ENCODE data around the gene CA5B.
"Not testable (repeated sequence)": the region's sequence is repeated elsewhere in the genome, so short reads cannot be mapped to it uniquely, and the experiment has no call there.

The CA5B gene

DNA sequence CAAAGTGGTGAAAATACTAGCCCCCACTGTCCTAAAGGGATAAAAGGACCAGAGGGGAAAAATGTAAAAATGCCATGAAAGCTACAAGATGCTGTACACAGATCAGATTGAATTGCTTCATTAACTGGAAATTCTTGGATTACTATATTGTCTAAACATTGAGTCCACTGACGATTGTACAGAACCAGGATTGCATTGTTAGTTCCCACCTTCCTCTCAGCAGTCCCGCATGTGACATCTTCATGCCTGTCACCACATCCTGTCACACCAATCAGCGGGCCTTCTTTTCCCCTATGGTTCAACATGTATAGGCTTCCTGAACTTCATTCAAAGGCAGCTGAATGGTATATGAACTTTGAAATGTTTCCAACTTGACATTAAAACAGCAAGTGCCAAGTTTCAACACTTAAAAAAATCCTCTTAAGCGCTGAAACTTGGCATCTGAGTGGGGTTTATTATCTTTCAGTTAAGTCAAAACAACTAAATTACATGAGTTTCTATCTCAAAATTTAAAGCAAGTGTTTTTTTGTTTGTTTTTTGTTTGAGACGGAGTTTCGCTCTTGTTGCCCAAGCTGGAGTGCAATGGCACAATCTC, 76.8 kb downstream of the CA5B start:
- DNase-seq = no peak

DNA sequence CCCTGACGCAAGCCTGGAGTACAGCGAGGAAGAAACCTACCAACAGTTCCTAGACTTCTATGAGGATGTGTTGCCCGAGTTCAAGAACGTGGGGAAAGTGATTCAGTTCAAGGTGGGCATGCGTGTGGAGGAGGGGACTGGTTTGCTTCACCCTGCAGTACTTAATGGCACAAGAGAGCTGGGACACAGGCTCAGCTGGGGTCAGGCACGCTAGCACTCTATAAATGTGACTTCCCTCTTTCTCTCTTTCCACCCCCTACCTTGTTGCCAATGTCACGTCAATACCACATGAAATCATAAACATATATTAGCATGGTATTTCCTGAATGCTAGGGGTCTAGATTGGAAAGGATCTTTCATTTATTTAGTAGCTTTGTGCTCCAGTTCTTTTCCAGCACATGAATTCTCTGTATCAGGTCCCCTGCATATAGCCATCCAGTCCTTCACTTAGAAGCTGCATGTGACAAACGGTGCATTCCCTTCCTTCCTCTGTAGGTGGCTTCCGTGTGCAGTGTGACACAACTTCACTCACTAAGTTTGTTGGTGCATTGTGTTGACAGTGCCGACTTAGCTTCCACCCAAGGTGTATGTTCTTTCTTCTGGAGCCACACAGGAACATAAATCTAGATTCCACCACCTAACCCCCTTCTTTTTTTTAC, 77.8 kb downstream of the CA5B start:
- no peak for DNase-seq

DNA sequence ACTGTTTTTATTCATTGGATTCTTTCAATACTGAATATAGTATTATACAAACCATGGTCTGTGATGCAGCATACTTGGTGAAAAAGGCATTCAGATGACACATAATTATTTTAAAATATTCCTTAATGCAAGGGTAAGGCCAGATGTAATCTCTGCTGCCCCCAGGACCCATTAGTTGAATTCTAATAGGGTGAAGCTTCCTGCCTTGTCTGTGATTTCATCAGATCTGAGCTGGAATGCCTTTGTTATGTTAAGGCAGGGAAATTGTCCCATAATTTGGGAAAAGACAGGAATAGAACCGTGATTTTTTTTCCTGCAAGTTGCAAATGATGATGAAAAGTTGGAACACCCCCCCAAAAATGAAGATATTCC, 78.4 kb downstream of the CA5B start:
- no peak for DNase-seq

DNA sequence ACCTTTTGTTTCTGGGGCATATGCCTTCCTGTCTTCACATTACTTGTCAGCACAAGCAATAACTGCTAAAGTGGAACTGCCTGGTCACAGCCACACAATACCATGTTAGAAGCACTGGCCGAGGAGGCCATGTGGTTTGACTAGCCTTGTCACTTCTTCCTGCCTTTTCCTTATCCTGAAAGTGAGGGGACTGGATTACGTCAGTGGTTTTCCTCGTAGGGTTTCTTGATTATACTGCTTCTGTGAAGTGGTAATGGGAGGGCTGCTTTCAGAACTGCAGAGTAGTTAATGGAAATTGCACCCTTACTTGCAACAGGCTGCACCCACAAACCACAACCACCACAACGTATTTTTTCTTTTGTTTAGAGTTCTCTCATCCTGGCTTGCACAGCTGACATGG, 78.8 kb downstream of the CA5B start:
- DNase-seq = no peak

DNA sequence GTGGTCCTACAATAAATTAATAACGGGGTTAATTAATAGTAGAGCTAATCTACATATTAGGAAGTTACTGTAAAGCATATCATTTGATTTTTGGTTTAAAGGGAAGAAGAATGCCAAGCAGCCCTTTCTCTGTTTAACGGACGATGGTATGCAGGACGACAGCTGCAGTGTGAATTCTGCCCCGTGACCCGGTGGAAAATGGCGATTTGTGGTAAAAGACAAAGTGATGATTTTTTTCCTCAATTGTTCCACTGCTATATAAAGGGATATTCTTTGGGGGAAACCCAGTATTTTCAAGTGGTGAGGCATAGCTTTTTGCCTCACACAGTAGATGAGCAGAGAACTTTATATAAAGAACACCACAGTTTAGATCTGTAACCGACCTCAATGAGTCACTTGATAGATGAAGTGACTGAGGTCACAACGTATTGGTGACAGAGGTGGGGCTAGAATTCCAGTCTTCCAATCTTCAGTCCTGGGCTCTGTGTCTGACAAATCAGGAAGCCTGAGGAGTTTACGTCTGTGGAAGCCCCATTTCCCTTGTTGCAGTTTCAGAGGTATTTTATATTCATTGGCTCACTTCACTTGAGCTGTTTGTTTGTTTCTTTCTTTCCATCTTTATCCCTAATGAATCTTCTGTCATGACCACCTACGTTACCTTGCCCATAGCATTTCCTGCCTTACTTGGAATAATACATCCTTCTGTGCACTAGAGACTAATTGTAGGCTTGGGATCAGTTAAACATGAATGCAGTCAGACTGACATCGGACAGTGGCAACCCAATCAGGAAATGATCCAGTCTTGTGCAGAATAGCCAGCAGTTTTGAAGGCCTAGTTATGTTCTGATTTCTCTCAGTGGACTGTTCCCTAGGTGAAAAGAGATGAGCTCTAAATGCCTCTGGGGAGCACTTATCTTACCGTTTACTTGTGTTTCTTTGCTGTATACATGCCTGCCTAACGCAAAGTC, 82.3 kb downstream of the CA5B start:
- DNase-seq = no peak

DNA sequence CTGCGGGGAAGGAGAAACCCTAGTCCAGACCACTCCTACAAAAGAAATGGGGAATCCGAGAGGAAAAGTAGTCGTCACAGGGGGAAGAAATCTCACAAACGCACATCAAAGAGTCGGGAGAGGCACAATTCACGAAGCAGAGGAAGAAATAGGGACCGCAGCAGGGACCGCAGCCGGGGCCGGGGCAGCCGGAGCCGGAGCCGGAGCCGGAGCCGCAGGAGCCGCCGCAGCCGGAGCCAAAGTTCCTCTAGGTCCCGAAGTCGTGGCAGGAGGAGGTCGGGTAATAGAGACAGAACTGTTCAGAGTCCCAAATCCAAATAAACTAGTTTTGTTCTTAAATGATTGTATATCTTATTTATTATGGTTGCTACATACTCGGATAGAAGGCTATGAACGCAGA, 84.9 kb downstream of the CA5B start:
- no peak for DNase-seq

DNA sequence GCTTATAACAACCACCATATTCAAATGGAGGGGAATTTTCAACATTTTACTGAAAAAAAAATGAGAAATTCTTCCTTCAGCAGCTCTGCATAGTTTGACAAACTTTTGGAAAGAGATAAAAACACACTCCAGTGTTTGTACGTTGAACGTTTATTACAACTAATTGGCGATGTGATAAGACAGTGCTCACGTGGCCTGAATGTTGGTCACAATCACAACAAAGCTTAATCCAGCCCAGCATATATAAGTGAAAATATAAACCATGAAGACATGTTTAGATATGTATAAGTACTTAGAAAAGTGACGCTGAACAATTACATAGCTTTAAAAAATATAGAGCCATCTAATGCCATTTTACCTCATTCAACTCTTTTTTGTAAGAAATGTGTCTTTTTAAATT, 87.9 kb downstream of the CA5B start:
- DNase-seq = no peak

DNA sequence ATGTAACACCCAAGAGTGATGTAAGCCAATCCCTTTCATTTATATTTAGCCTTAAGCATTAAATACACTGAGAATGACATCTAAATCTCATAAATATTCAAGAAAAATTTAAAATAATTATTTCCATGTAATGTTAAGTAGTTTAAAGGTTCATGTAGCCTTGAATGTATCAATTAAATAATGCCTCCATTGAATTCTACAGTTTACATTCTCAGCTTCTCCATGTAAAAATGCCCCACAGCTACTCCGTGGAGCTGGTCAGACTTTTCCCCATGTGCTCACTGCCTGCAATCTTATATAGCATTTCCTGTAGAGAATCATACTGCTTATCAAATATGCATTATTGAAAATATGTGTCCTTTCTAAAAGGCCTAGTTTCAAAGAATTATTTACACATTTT, 91.1 kb downstream of the CA5B start:
- no peak for DNase-seq

DNA sequence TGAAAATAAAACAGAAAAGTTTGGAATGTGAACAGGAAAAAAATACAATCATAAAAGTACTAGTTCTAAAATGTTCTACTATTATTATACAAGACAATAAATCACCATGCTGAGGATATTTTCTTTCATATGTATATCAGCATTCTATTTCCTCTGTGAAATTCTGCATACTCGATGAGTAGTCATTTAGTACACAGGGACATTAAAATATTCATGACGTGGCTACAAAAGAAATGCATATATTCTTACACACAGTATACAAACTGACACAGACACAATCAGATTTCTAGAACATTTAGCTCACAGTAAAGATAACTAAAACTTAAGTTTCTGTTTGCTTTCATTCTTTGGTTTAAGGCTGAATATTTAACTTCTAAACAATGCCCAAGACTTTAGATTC, 93.3 kb downstream of the CA5B start:
- not testable (repeated sequence) for DNase-seq

DNA sequence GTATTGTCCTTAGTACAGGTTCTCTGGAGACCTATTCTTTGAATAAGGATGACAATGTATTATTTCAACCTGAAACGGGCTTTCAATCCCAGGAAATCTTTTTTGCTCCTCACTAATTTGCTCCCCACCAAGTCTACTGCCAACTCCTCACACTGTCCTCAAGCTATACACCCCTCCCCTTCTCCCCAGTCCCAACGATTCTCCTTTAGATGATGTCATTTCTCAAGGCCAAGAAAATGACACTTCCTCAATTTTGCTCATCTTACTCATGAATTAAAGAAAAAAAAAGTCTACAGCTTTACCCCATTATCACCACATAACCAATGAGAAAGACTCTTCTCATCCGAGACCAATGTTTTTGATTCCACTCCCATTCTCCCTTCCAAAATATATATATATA, 96.0 kb downstream of the CA5B start:
- DNase-seq = no peak

DNA sequence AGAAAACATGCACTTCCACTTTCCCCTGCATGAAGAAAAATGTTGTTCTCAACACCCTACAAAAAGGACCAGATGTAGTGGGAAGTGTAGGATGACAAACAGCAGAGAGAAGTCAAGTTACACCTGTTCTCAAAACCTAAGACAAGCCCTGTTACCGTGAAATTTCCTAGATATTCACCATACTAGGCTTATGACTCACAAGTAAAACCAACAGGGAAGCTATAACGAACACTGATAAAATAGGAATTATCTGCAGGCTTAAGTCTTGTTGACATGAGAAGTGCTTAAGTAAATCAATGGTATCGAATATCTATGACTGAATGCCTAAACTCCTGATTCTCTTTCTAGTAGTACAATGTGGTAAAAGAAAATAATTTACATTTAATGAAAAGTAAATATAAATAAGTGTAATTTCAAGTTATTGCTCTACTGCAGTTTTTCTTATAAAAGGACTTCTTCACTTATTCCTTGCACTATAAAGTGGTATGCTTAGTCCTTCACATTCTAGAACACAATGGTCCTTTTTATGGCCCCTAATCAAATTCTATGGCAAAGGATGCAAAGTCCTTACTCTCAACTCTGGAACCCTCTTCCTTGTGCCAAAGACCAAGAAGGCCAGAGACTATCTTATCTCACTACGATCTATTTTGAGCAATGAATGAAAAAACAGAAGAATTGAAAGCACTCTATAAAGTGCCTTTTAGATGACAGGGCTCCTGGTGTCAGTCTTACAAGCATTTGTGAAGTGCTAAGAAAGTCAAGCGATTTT, 96.9 kb downstream of the CA5B start:
- DNase-seq = no peak

All from NCI-H2171 treated with DMSO at 0.1 percent for 48 hours (cell line).